Fibroblast of villous mesenchyme (primary cell): ENCODE data around the gene SLC35A4. TPM values are rescaled to one million over a fixed set of nuclear protein-coding genes. Genes with fewer than 3 reads are reported as not detected.
A peak's percentile ranks its signal among the peaks of the same experiment; 100 is the strongest.

Experiments
- DNase-seq: peaks from one replicate; pipeline ENCODE4 v3.0.0-alpha.2; 2010; ENCODE audit warnings: low read depth
- H3K4me3 ChIP-seq: 2 replicates; pipeline ENCODE4 v1.5.1; 2011; ENCODE audit warnings: low read depth, mild to moderate bottlenecking, low read length
- CTCF ChIP-seq: IDR thresholded peaks from 2 replicates; pipeline ENCODE4 v1.5.1; 2012; ENCODE audit warnings: low read depth, mild to moderate bottlenecking, low read length; ENCODE audit not compliant: insufficient read depth
- total RNA-seq: library from RNA; depleted of rRNA; stranded (reverse); fragments of >200 nt; gene quantifications from 2 replicates; pipeline ENCODE4 v1.2.3, GENCODE V29; 2012

Gene SLC35A4
- total RNA-seq, 1 donor = 13.8 TPM

- H3K4me3 ChIP-seq = peak within 1 kb of the TSS; percentile 81
- no peak for TF ChIP-seq CTCF
- DNase-seq = peak; percentile 93
These were observed 7.4 kb upstream of the SLC35A4 start, which contains the start of gene SRA1 for GRCh38 chr5:140557136-140557805. TSS of gene SRA1 (minus strand) at chr5:140557473. CDS start at chr5:140557452, 21 bp downstream.

- DNase-seq = no peak
- no peak overlapping the region for H3K4me3 ChIP-seq
- no peak for TF ChIP-seq CTCF
These were observed 6.7 kb upstream of the SLC35A4 start for GRCh38 chr5:140557965-140558364.

- no peak for DNase-seq
- H3K4me3 ChIP-seq = no peak overlapping the region
- no peak for TF ChIP-seq CTCF
These were observed 6.1 kb upstream of the SLC35A4 start for GRCh38 chr5:140558542-140558941.

GRCh38 chr5:140560227-140560626, 4.4 kb upstream of the SLC35A4 start:
- H3K4me3 ChIP-seq = no peak overlapping the region
- DNase-seq = no peak
- TF ChIP-seq CTCF = no peak

- no peak for DNase-seq
These were observed 2.7 kb upstream of the SLC35A4 start for GRCh38 chr5:140561753-140562523.

GRCh38 chr5:140563596-140563995, 1.0 kb upstream of the SLC35A4 start:
- DNase-seq = no peak
- peak overlapping the region; percentile 97 for H3K4me3 ChIP-seq
- no peak for TF ChIP-seq CTCF

More at GRCh38 chr5:140561753-140562523, 2.7 kb upstream of the SLC35A4 start:
- H3K4me3 ChIP-seq = no peak overlapping the region
- no peak for TF ChIP-seq CTCF
